Astrocyte of the spinal cord (primary cell): ENCODE measurements around the gene IRAG1.

ENCODE experiments used
- DNase-seq: peaks from one replicate; pipeline ENCODE4 v3.0.0; 2011; ENCODE audit warnings: low read depth, low spot score
- H3K4me3 ChIP-seq: 2 replicates; pipeline ENCODE4 v1.5.1; 2011; ENCODE audit warnings: low read depth, mild to moderate bottlenecking, low read length, moderate library complexity
- CTCF ChIP-seq: IDR thresholded peaks from 2 replicates; pipeline ENCODE4 v1.5.1; 2012; ENCODE audit warnings: low read depth, mild to moderate bottlenecking, low read length, inconsistent platforms
- in situ Hi-C: cut with HindIII; loops from 2 replicates; pipeline ENCODE4 v1.10.0; 2017; ENCODE audit warnings: low sequenced_read_pairs

The IRAG1 gene

GRCh38 chr11:10650166-10650565, 43.4 kb downstream of the IRAG1 start:
- DNase-seq = no peak
- no peak for TF ChIP-seq CTCF
- in situ Hi-C loops = no loop called here
- H3K4me3 ChIP-seq = no peak overlapping the region

GRCh38 chr11:10648871-10649270, 44.7 kb downstream of the IRAG1 start:
- no peak for TF ChIP-seq CTCF
- no peak overlapping the region for H3K4me3 ChIP-seq
- no peak for DNase-seq
- in situ Hi-C loops = no loop called here

GRCh38 chr11:10646681-10647355, 46.7 kb downstream of the IRAG1 start:
- TF ChIP-seq CTCF = no peak
- in situ Hi-C loops = no loop called here
- no peak overlapping the region for H3K4me3 ChIP-seq
- no peak for DNase-seq

- in situ Hi-C loops = no loop called here
- DNase-seq = no peak
Measured at GRCh38 chr11:10646005-10646404, 47.5 kb downstream of the IRAG1 start.

GRCh38 chr11:10645212-10645795, 48.3 kb downstream of the IRAG1 start:
- no peak overlapping the region for H3K4me3 ChIP-seq
- in situ Hi-C loops = no loop called here
- no peak for DNase-seq
- no peak for TF ChIP-seq CTCF

More at GRCh38 chr11:10646005-10646404, 47.5 kb downstream of the IRAG1 start:
- TF ChIP-seq CTCF = no peak
- no peak overlapping the region for H3K4me3 ChIP-seq
